ENCODE data around the gene F2RL3. TPM values are rescaled to one million over a fixed set of nuclear protein-coding genes. Genes with fewer than 3 reads are reported as not detected.

F2RL3 gene
- total and polyA plus RNA-seq, 9 of the 15 experiments (the other 6 are each of a cell fraction or from before 2014, with no cell fraction given), result 1.4 to 27.6 (median 11.9) TPM

DNA sequence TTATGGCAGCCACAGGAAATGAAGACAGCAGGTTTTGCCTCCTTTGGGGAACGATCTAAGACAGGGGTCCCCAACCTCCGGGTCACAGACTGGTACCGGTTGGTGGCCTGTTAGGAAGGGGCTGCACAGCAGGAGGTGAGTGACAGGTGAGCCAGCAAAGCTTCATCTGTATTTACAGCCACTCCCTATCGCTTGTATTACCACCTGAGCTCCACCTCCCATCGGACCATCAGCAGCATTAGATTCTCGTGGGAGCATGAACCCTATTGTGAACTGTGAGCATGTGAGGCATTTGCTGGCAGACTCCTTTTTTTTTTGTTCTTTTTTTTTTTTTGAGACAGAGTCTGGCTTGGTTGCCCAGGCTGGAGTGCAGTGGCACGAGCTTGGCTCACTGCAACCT lies 22.2 kb downstream of the F2RL3 start:
- no TSS peak for BruUV-seq (replicated peaks)
- no peak for FAIRE-seq
- Histone ChIP-seq H3K36me3 (ENCODE audit: control insufficient read depth, insufficient read depth, low read length) (no peaks in the 10 kb centered on the region), H3K9me1 (ENCODE audit: control insufficient read depth, insufficient read depth, low read length) (no peaks in the 10 kb centered on the region), H3K27me3 (ENCODE audit: control insufficient read depth in 2 of 2, insufficient read depth in 2 of 2, low read length in 2 of 2) (peaks cover 0 to 17% of the 10 kb centered on the region in 2 experiments; a peak in 3 of 5 replicates), H4K20me1 (replicated peaks; ENCODE audit: control insufficient read depth, insufficient read depth, low read length) (no peaks in the 10 kb centered on the region), H3K9me3 (replicated peaks; ENCODE audit: control insufficient read depth, insufficient read depth, low read depth, low read length) (peaks cover 10% of the 10 kb centered on the region), H3K4me3 (no peak overlapping the region), H3K4me1 (replicated peaks in 1 of 2; ENCODE audit: control insufficient read depth in 2 of 2, insufficient read depth in 2 of 2, low read length in 2 of 2) (peaks cover 0 to 8% of the 10 kb centered on the region in 2 experiments; a peak in 2 of 5 replicates), H2AFZ (ENCODE audit: low read depth, low read length) (no peak overlapping the region), H3K27ac (ENCODE audit: extremely low read depth, low read depth, low read length) (no peak overlapping the region), H3K79me2 (ENCODE audit: control insufficient read depth, insufficient read depth, low read length) (no peaks in the 10 kb centered on the region), H3K9ac (ENCODE audit: insufficient read depth in 1 of 2, low read depth in 2 of 2, low read length in 2 of 2) (no peak overlapping the region), H3K4me2 (ENCODE audit: insufficient read depth, low read length) (no peak overlapping the region)
- TF ChIP-seq NUFIP1 (IDR thresholded peaks at IDR 0.05; ENCODE audit: partially characterized antibody), result no peak
- no peak for TF ChIP-seq SRF (CRISPR knock-in tag; IDR thresholded peaks at IDR 0.05)
- TF ChIP-seq ZBTB43 (CRISPR knock-in tag; IDR thresholded peaks at IDR 0.05), result no peak
- TF ChIP-seq HMG20A (CRISPR knock-in tag; conservative IDR thresholded peaks at IDR 0.05), result no peak
- TF ChIP-seq TOE1 (IDR thresholded peaks at IDR 0.05; ENCODE audit: borderline replicate concordance), result no peak
- no peak for TF ChIP-seq TOE1 (CRISPR knock-in tag; IDR thresholded peaks at IDR 0.05; ENCODE audit: borderline replicate concordance, low read depth)
- TF ChIP-seq, protein P1, sequence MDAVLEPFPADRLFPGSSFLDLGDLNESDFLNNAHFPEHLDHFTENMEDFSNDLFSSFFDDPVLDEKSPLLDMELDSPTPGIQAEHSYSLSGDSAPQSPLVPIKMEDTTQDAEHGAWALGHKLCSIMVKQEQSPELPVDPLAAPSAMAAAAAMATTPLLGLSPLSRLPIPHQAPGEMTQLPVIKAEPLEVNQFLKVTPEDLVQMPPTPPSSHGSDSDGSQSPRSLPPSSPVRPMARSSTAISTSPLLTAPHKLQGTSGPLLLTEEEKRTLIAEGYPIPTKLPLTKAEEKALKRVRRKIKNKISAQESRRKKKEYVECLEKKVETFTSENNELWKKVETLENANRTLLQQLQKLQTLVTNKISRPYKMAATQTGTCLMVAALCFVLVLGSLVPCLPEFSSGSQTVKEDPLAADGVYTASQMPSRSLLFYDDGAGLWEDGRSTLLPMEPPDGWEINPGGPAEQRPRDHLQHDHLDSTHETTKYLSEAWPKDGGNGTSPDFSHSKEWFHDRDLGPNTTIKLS (IDR thresholded peaks at IDR 0.05; ENCODE audit: borderline replicate concordance, low read depth), result no peak
- POLR2A ChIA-PET, result interaction anchor here (0.5 to 0.9 kb wide), 3 partner anchors 16 to 600 kb away, joined by 3 to 4 read pairs (median 3); partner anchors contain the start of gene PGLS
- no peak for ATAC-seq
- CTCF ChIA-PET (ENCODE audit: low intra/inter-chr PET ratio), result no interaction called here
- in situ Hi-C loops (cut with MboI) (no loop called here), intact Hi-C loops (cut with micrococcal nuclease) (no loop called here)
- no peak for DNase-seq (ENCODE audit: extremely low read depth in 1 of 4, low spot score in 3 of 4)
- 0% methylated on average over 7 of the region's 7 CpGs for whole genome bisulfite sequencing (ENCODE audit: insufficient coverage, low coverage, missing lambda C conversion rate)
